RKO (cell line): ENCODE data around the gene SRCIN1.
"Not testable (repeated sequence)": the region's sequence is repeated elsewhere in the genome, so short reads cannot be mapped to it uniquely, and the experiment has no call there.

Source experiments
- DNase-seq: peaks from one replicate; pipeline ENCODE4 v3.0.0-alpha.2; 2016; ENCODE audit warnings: low spot score

The SRCIN1 gene

GRCh38 chr17:38484242-38485145 lies 121.3 kb downstream of the SRCIN1 start:
- DNase-seq, result peak; percentile 61

GRCh38 chr17:38482700-38483043 lies 123.1 kb downstream of the SRCIN1 start:
- not testable (repeated sequence) for DNase-seq

- DNase-seq, result not testable (repeated sequence)
These were observed 123.6 kb downstream of the SRCIN1 start for GRCh38 chr17:38482039-38482699.
